H1 (cell line): ENCODE measurements around the gene CNOT1. TPM values are rescaled to one million over a fixed set of nuclear protein-coding genes. Genes with fewer than 3 reads are reported as not detected.
"Not testable (repeated sequence)": the region's sequence is repeated elsewhere in the genome, so short reads cannot be mapped to it uniquely, and the experiment has no call there.

Experiments
- CTCF ChIA-PET: fragments of 300-600 bp; sonication (Branson Sonifier 250); formaldehyde crosslinking; loops from one replicate; lab custom pipeline; 2021; ENCODE audit not compliant: partially characterized antibody; lab: Charles Lee
- POLR2A ChIA-PET: fragments of 300-600 bp; sonication (Branson Sonifier 250); formaldehyde crosslinking; loops from one replicate; lab custom pipeline; 2021; ENCODE audit warnings: inconsistent platforms; ENCODE audit not compliant: partially characterized antibody; lab: Charles Lee
- DNase-seq, 2 experiments: peaks; one replicate each; pipeline versions ENCODE4 v3.0.0 to v3.0.0-alpha.2; 2010 to 2022; ENCODE audit warnings: low spot score in 2 of 2, low read depth in 1 of 2, mixed read lengths in 1 of 2
- FAIRE-seq: peaks from 2 replicates; lab custom pipeline; 2011; peaks lifted over from hg19 to GRCh38; lab: Jason Lieb, UNC
- H2AFZ ChIP-seq: 2 replicates; pipeline ENCODE4 v1.8.1; 2012; ENCODE audit warnings: low read length, inconsistent platforms
- H2AK5ac ChIP-seq: 2 replicates; pipeline ENCODE4 v1.6.1; 2013; ENCODE audit warnings: low read depth, low read length
- H2BK120ac ChIP-seq: replicated peaks from 2 replicates; pipeline ENCODE3; 2013; ENCODE audit warnings: low read depth, low read length, inconsistent platforms
- H2BK12ac ChIP-seq: 2 replicates; pipeline ENCODE4 v1.6.1; 2013; ENCODE audit warnings: low read depth, low read length
- H2BK15ac ChIP-seq: 2 replicates; pipeline ENCODE4 v1.6.1; 2013; ENCODE audit warnings: low read length
- H2BK20ac ChIP-seq: 2 replicates; pipeline ENCODE4 v1.6.1; 2013; ENCODE audit warnings: low read length
- H2BK5ac ChIP-seq: 2 replicates; pipeline ENCODE4 v1.6.1; 2013; ENCODE audit warnings: low read depth, low read length
- H3K14ac ChIP-seq: 2 replicates; pipeline ENCODE4 v1.6.1; 2013; ENCODE audit warnings: inconsistent platforms; ENCODE audit not compliant: insufficient read length
- H3K18ac ChIP-seq: 2 replicates; pipeline ENCODE4 v1.6.1; 2013; ENCODE audit warnings: low read length; ENCODE audit errors: extremely low read depth
- H3K23ac ChIP-seq: 2 replicates; pipeline ENCODE4 v1.6.1; 2013; ENCODE audit warnings: inconsistent platforms; ENCODE audit not compliant: insufficient read length
- H3K23me2 ChIP-seq: 2 replicates; pipeline ENCODE4 v1.6.1; 2013; ENCODE audit warnings: low read depth, low read length
- H3K27ac ChIP-seq: 2 replicates; pipeline ENCODE4 v1.6.1; 2011; ENCODE audit warnings: low read depth, low read length, inconsistent platforms
- H3K27me3 ChIP-seq, 4 experiments: replicated peaks in 1 of 4; 1 replicate in 1 of 4; 2 replicates in 3 of 4; pipeline versions ENCODE4 v1.6.1 to v1.8.1; 2011 to 2013; ENCODE audit warnings: low read length in 3 of 4, mild to moderate bottlenecking in 3 of 4, inconsistent platforms in 2 of 4, mixed read lengths in 2 of 4, moderate library complexity in 1 of 4; ENCODE audit not compliant: control insufficient read depth in 3 of 4, insufficient read depth in 3 of 4; ENCODE audit errors: extremely low read depth in 1 of 4
- H3K36me3 ChIP-seq, 4 experiments: 2 replicates each; pipeline versions ENCODE4 v1.6.1 to v1.8.1; 2011 to 2013; ENCODE audit warnings: mild to moderate bottlenecking in 4 of 4, low read length in 3 of 4, moderate library complexity in 2 of 4, control low read depth in 1 of 4, inconsistent platforms in 1 of 4; ENCODE audit not compliant: insufficient read depth in 4 of 4, control insufficient read depth in 2 of 4
- H3K4ac ChIP-seq: replicated peaks from 2 replicates; pipeline ENCODE3; 2013; ENCODE audit warnings: low read length, low read depth, mixed read lengths, inconsistent platforms; ENCODE audit not compliant: insufficient read length
- H3K4me1 ChIP-seq, 4 experiments: replicated peaks in 1 of 4; 1 replicate in 1 of 4; 2 replicates in 3 of 4; pipeline versions ENCODE4 v1.6.1 to v1.8.1; 2011 to 2013; ENCODE audit warnings: low read length in 3 of 4, inconsistent platforms in 2 of 4, mixed read lengths in 1 of 4; ENCODE audit not compliant: insufficient read depth in 4 of 4, control insufficient read depth in 3 of 4
- H3K4me2 ChIP-seq, 2 experiments: 2 replicates each; pipeline versions ENCODE4 v1.6.1 to v1.8.1; 2011 to 2013; ENCODE audit warnings: low read depth in 2 of 2, low read length in 2 of 2, control low read depth in 1 of 2, inconsistent platforms in 1 of 2, mild to moderate bottlenecking in 1 of 2; ENCODE audit not compliant: insufficient read depth in 1 of 2
- H3K4me3 ChIP-seq, 4 experiments: fragments of 200-600, 300-600 bp in 1 of 4; sonication (generic), shearing (Covaris generic), sonication (Bioruptor Twin) in 1 of 4; 2 replicates each; pipeline versions ENCODE4 v1.5.1 to v1.8.1; 2011 to 2016; ENCODE audit warnings: low read length in 4 of 4, low read depth in 3 of 4, control low read depth in 2 of 4, inconsistent platforms in 2 of 4, mild to moderate bottlenecking in 2 of 4, mixed read lengths in 1 of 4, moderate library complexity in 1 of 4; ENCODE audit not compliant: insufficient read depth in 2 of 4; ENCODE audit errors: extremely low read depth in 1 of 4
- H3K56ac ChIP-seq: replicated peaks from 2 replicates; pipeline ENCODE3; 2013; ENCODE audit warnings: low read depth, mild to moderate bottlenecking, mixed read lengths, low read length, inconsistent platforms; ENCODE audit not compliant: insufficient read length
- H3K79me1 ChIP-seq: 2 replicates; pipeline ENCODE4 v1.6.1; 2013; ENCODE audit warnings: low read depth, low read length, control low read depth
- H3K79me2 ChIP-seq, 2 experiments: 2 replicates each; pipeline versions ENCODE4 v1.6.1 to v1.8.1; 2012 to 2013; ENCODE audit warnings: low read length in 2 of 2, mild to moderate bottlenecking in 2 of 2, inconsistent platforms in 1 of 2; ENCODE audit not compliant: insufficient read depth in 2 of 2, control insufficient read depth in 1 of 2
- H3K9ac ChIP-seq, 4 experiments: replicated peaks in 1 of 4; 1 replicate in 1 of 4; 2 replicates in 3 of 4; pipeline versions ENCODE4 v1.6.1 to v1.8.1; 2011 to 2013; ENCODE audit warnings: low read depth in 3 of 4, low read length in 3 of 4, control low read depth in 2 of 4, mild to moderate bottlenecking in 2 of 4, moderate library complexity in 2 of 4, inconsistent platforms in 1 of 4; ENCODE audit errors: extremely low read depth in 1 of 4
- H3K9me3 ChIP-seq, 2 experiments: 2 replicates each; pipeline versions ENCODE4 v1.6.1 to v1.8.1; 2012 to 2013; ENCODE audit warnings: mild to moderate bottlenecking in 2 of 2, moderate library complexity in 2 of 2, control low read depth in 1 of 2, inconsistent platforms in 1 of 2, low read depth in 1 of 2, low read length in 1 of 2, mixed read lengths in 1 of 2; ENCODE audit not compliant: insufficient read depth in 2 of 2
- H4K20me1 ChIP-seq, 2 experiments: replicated peaks in 1 of 2; 2 replicates each; pipeline versions ENCODE3 to v1.8.1; 2011 to 2013; ENCODE audit warnings: inconsistent platforms in 2 of 2, low read length in 2 of 2, mild to moderate bottlenecking in 1 of 2; ENCODE audit not compliant: insufficient read depth in 2 of 2, control insufficient read depth in 1 of 2
- H4K5ac ChIP-seq: 2 replicates; pipeline ENCODE4 v1.6.1; 2013; ENCODE audit warnings: low read length, low read depth, mixed read lengths, inconsistent platforms; ENCODE audit not compliant: insufficient read length
- H4K8ac ChIP-seq: 2 replicates; pipeline ENCODE4 v1.8.0; 2013; ENCODE audit warnings: mild to moderate bottlenecking, moderate library complexity, low read length, inconsistent platforms; ENCODE audit not compliant: insufficient read depth; ENCODE audit errors: extremely low read depth
- H4K91ac ChIP-seq: replicated peaks from 2 replicates; pipeline ENCODE3; 2013; ENCODE audit warnings: low read length, mixed read lengths, inconsistent platforms; ENCODE audit not compliant: insufficient read length
- WGBS, 2 experiments: shearing (Covaris generic) in 1 of 2; methylation state at CpG; one replicate each; pipeline versions ENCODE4 v1.1.6 to v1.1.7; 2013 to 2015; ENCODE audit warnings: low lambda C conversion rate in 2 of 2, mixed read lengths in 2 of 2, inconsistent platforms in 1 of 2, low coverage in 1 of 2, missing lambda C conversion rate in 1 of 2; ENCODE audit not compliant: insufficient replicate concordance in 2 of 2, insufficient coverage in 1 of 2, insufficient read length in 1 of 2; ENCODE audit errors: extremely low coverage in 1 of 2, missing lambda C conversion rate in 1 of 2; 5-methylcytosine and 5-hydroxymethylcytosine counted together
- polyA plus RNA-seq, 7 experiments: library from polyadenylated mRNA; depleted of rRNA in 3 of 7; stranded (reverse) in 5 of 7; unstranded in 2 of 7; fragments of >200 nt in 5 of 7; fragments of 200-250 nt in 2 of 7; gene quantifications; 1 replicate in 5 of 7; 2 replicates in 1 of 7; 4 replicates in 1 of 7; pipeline versions ENCODE4 v1.2.1 to v1.2.3, GENCODE V29; 2011 to 2013; ENCODE audit warnings: missing spikeins in 2 of 7, mixed read lengths in 2 of 7
- total RNA-seq: library from RNA; stranded (reverse); fragmentation: NEBNext Ultra II Directional; extraction: Animal tissue kit (Norgen Biotek cat#: 25700); gene quantifications from 2 replicates; pipeline ENCODE4 v1.2.1, GENCODE V29; 2021

CNOT1 gene
- total and polyA plus RNA-seq, 2 of the 8 experiments (the other 6 are each of a cell fraction or from before 2014, with no cell fraction given): 306 to 319 TPM

DNA sequence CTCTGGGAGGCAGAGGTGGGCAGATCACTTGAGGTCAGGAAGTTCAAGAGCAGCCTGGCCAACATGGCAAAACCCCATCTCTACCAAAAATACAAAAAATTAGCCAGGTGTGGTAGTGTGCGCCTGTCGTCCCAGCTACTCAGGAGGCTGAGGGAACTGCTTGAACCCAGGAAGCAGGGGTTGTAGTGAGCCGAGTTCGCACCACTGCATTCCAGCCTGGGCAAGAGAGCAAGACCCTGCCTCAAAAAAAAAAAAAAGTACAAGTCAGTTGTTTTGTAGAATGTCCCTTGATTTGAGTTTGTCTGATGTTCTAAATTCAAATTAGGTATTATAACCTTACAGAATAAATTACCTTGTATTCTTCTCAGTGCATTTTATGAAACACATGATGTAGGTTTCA, 63.9 kb downstream of the CNOT1 start:
- H3K56ac ChIP-seq, H3K4me3 ChIP-seq, H3K9me3 ChIP-seq, H3K4ac ChIP-seq, FAIRE-seq, H2BK15ac ChIP-seq, H3K9ac ChIP-seq, H2BK5ac ChIP-seq, H3K4me2 ChIP-seq, H3K27me3 ChIP-seq, H4K8ac ChIP-seq, H2BK20ac ChIP-seq, H2BK12ac ChIP-seq, H3K18ac ChIP-seq, H3K23ac ChIP-seq, H4K5ac ChIP-seq, H2BK120ac ChIP-seq, H3K4me1 ChIP-seq, H3K23me2 ChIP-seq, DNase-seq, H2AFZ ChIP-seq, H3K79me1 ChIP-seq, H4K20me1 ChIP-seq, H3K14ac ChIP-seq, H2AK5ac ChIP-seq, H3K27ac ChIP-seq, H4K91ac ChIP-seq: not testable (repeated sequence)
- CTCF ChIA-PET: interaction anchor here (0.6 kb wide), 1 partner anchor 62 kb away, joined by 3 read pairs; no protein-coding TSS in a partner anchor
- 90% methylated on average over 4 of the region's 4 CpGs; no CpG with 5 or more reads in 1 of the 2 experiments for WGBS, 2 experiments
- H3K79me2 ChIP-seq: peaks cover 0 to 47% of the 10 kb centered on the region in 2 experiments; a peak in 2 of 4 replicates
- POLR2A ChIA-PET: interaction anchor here (0.5 to 0.6 kb wide), 2 partner anchors 42 to 1640 kb away, joined by 4 to 7 read pairs; no protein-coding TSS in a partner anchor
- H3K36me3 ChIP-seq: peaks cover 7 to 65% (median 32%) of the 10 kb centered on the region in 4 experiments
